ACC112 (cell line): ENCODE results near the gene UGT2B17.
"Not testable (repeated sequence)": the region's sequence is repeated elsewhere in the genome, so short reads cannot be mapped to it uniquely, and the experiment has no call there.

ENCODE experiments used
- H2AFZ ChIP-seq: fragments of 200-600 bp; sonication (generic); one replicate; pipeline ENCODE4 v1.6.0; 2017; ENCODE audit warnings: antibody characterized with exemption, low read length; ENCODE audit not compliant: unreplicated experiment
- H3K27ac ChIP-seq: fragments of 200-600 bp; sonication (generic); 2 replicates; pipeline ENCODE4 v1.5.1; 2014; ENCODE audit warnings: low read depth, mild to moderate bottlenecking, antibody characterized with exemption, low read length, moderate library complexity
- H3K27me3 ChIP-seq: fragments of 200-600 bp; sonication (generic); 2 replicates; pipeline ENCODE4 v1.6.1; 2014; ENCODE audit warnings: mild to moderate bottlenecking, antibody characterized with exemption, low read length, moderate library complexity, mixed read lengths; ENCODE audit not compliant: insufficient read depth
- H3K36me3 ChIP-seq: fragments of 200-600 bp; sonication (generic); 2 replicates; pipeline ENCODE4 v1.6.1; 2016; ENCODE audit warnings: mild to moderate bottlenecking, antibody characterized with exemption, low read length, moderate library complexity, mixed read lengths; ENCODE audit not compliant: insufficient read depth
- H3K4me1 ChIP-seq: fragments of 200-600 bp; sonication (generic); one replicate; pipeline ENCODE4 v1.6.1; 2016; ENCODE audit warnings: low read length, mixed read lengths; ENCODE audit not compliant: insufficient read depth, unreplicated experiment, control insufficient read depth
- H3K4me3 ChIP-seq: fragments of 200-600 bp; sonication (generic); 2 replicates; pipeline ENCODE4 v1.5.1; 2014; ENCODE audit warnings: mild to moderate bottlenecking, low read depth, low read length
- H3K79me2 ChIP-seq: fragments of 200-600 bp; sonication (generic); one replicate; pipeline ENCODE4 v1.6.0; 2016; ENCODE audit warnings: low read length; ENCODE audit not compliant: control insufficient read depth, unreplicated experiment, insufficient read depth

The UGT2B17 gene

DNA sequence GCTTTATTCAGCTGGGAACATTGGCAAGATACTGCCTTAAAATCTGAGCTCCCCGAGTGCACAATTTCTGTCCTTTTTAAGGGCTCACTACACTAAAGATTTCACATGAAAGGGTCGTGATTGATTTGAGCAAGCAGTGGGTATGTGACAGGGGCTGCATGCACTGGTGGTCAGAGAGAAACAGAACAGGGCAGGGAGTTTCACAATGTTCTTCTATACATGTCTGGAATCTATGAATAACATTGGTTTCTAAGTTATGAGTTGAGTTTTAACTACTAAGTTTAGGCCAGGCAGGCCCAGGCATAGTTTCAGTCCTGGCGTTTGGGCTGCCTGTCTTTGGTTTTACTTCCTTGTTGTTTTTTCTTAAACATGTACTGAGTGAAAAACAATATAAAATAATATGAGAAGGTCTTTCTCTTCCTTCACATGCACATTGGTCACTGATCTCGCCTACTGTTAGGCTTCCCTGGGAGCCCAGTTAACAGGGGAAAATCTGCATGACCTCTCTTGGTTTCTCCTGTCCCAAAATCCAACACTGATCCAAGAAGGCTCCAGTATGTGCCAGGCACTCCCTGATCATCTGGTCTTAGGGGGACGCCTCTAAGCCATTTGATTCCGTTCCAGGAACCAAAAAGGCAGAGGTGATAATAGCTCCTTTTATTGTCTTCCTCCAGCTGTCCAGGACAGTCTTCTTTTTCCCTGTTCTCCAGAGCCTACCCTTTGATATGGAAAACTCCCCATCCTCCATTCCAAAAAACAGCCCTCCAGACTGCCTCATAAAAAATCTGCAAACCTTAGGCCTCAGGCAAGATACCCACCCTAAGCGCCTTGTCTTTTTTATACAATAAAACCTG is at the start of gene UGT2B17:
TSS of gene UGT2B17 (minus strand) at position 51 of the 854 bp plus-strand sequence. CDS start 7,838 bp downstream, outside the sequence.
- Histone ChIP-seq H3K27ac (no peak within 1 kb of the TSS), H3K79me2 (no peaks in the 10 kb centered on the region), H3K4me3 (no peak within 1 kb of the TSS)

GRCh38 chr4:68622731-68623130 is 46.6 kb upstream of the UGT2B17 start:
- not testable (repeated sequence) for H3K79me2 ChIP-seq, H3K4me1 ChIP-seq, H3K27ac ChIP-seq, H3K36me3 ChIP-seq, H2AFZ ChIP-seq, H3K4me3 ChIP-seq, H3K27me3 ChIP-seq

More for the DNA sequence above, at the start of gene UGT2B17:
- no peaks in the 10 kb centered on the region for H3K4me1 ChIP-seq
- no peak within 1 kb of the TSS for H2AFZ ChIP-seq
- no peaks in the 10 kb centered on the region for H3K27me3 ChIP-seq
- no peaks in the 10 kb centered on the region for H3K36me3 ChIP-seq

DNA sequence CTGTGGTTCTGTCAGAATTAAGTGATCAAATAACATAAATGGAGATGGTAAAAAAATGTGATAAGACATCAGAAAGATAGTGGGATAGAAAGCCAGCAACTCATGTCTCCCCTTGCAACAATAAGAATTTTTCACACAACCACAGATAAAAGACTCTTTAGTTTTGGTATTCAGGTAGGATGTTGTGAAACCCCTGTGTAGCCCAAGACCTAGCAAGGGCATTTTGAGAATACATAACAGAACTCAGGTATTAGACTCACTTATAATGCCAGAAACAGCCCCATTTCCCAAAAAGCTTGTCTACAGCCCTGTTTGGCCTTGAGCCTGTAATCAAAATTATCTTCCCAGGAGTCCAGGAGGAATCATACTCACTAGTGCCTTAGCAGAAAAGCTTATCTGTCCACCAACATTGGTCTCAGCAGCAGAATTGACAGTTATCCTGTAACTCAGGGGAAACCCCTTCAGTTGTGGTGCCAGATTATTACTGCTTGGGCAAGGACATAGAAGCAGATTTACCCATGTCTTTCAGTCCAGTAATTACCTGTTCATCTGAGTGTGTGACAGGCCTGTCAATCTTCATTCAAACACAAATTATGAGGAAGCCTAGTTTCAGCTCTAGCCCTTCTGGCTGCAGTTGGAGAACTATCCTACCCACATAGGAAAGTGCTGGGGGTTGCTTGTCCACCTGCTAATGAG is 41.0 kb upstream of the UGT2B17 start:
- H3K36me3 ChIP-seq: no peaks in the 10 kb centered on the region
- no peaks in the 10 kb centered on the region for H3K4me1 ChIP-seq
- H3K79me2 ChIP-seq: no peaks in the 10 kb centered on the region
- no peak overlapping the region for H2AFZ ChIP-seq
- H3K27ac ChIP-seq: no peak overlapping the region
- H3K4me3 ChIP-seq: no peak overlapping the region
- 0 out of 2 replicates have a peak, but pooled peaks cover 2% of the 10 kb centered on the region for H3K27me3 ChIP-seq

DNA sequence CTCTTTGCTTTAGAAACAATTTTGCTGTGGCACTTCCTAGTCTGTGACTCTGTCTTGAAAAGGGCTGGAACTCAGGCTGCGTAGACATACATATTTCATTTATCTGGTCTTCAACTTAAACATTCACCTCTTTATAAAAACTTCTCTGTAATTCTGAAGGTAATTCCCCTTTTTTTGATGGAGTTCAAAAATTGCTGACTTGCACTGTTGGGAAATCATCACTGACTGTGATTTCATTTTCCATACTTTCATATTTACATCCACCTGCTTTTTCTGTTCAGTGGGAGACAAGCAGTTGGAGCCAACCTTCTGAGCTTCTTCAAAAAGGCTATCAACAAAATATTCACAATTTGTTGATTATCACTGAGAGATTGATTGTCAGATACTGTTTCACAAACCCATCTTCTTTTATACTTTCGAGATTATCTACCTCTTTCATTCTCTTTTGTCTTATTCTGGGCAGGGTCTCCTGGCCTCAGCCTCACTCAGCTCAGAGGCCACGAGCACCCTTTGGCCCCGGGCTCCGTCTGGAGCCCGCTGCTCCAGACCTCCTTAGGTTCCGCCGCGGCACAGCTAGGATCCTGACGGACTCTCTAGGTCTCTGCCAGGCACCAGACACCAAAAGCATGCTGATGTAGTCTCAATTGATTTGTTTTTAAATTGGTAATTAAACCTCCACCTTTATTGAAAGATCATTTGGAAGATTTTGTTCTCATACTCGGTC is 39.7 kb upstream of the UGT2B17 start:
- H3K27ac ChIP-seq: no peak overlapping the region
- 0 out of 2 replicates have a peak, but pooled peaks cover 2% of the 10 kb centered on the region for H3K27me3 ChIP-seq
- no peak overlapping the region for H3K4me3 ChIP-seq

DNA sequence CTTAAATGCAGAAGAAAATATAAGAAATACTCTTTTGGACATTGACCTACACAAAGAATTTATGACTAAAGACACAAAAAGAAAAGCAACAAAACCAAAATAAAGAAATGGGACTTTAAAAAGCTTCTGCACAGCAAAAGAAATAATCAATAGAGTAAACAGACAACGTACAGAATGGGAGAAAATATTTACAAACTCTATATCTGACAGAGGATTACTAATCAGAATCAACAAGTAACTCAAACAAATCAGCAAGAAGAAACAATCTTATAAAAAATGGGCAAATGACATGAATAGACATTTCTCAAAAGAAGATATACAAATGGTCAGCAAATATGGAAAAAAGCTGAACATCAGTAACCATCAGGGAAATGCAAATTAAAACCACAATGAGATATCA is 37.6 kb upstream of the UGT2B17 start:
- Histone ChIP-seq H3K79me2 (no peaks in the 10 kb centered on the region), H3K4me3 (no peak overlapping the region), H2AFZ (no peak overlapping the region), H3K27ac (no peak overlapping the region), H3K36me3 (no peaks in the 10 kb centered on the region), H3K27me3 (0 out of 2 replicates have a peak, but pooled peaks cover 2% of the 10 kb centered on the region), H3K4me1 (no peaks in the 10 kb centered on the region)

More for the DNA sequence above, 39.7 kb upstream of the UGT2B17 start:
- H2AFZ ChIP-seq: no peak overlapping the region
- H3K36me3 ChIP-seq: no peaks in the 10 kb centered on the region
- H3K4me1 ChIP-seq: no peaks in the 10 kb centered on the region
- H3K79me2 ChIP-seq: no peaks in the 10 kb centered on the region

- Histone ChIP-seq H3K4me1 (no peaks in the 10 kb centered on the region), H3K36me3 (no peaks in the 10 kb centered on the region), H2AFZ (no peak overlapping the region), H3K27me3 (no peaks in the 10 kb centered on the region), H3K27ac (no peak overlapping the region), H3K79me2 (no peaks in the 10 kb centered on the region), H3K4me3 (no peak overlapping the region)
Measured at GRCh38 chr4:68606240-68606639, 30.1 kb upstream of the UGT2B17 start.

- Histone ChIP-seq H3K4me3 (no peak overlapping the region), H3K27me3 (no peaks in the 10 kb centered on the region), H2AFZ (no peak overlapping the region), H3K36me3 (no peaks in the 10 kb centered on the region), H3K79me2 (no peaks in the 10 kb centered on the region), H3K27ac (no peak overlapping the region), H3K4me1 (no peaks in the 10 kb centered on the region)
Measured at GRCh38 chr4:68599150-68599549, 23.0 kb upstream of the UGT2B17 start.

DNA sequence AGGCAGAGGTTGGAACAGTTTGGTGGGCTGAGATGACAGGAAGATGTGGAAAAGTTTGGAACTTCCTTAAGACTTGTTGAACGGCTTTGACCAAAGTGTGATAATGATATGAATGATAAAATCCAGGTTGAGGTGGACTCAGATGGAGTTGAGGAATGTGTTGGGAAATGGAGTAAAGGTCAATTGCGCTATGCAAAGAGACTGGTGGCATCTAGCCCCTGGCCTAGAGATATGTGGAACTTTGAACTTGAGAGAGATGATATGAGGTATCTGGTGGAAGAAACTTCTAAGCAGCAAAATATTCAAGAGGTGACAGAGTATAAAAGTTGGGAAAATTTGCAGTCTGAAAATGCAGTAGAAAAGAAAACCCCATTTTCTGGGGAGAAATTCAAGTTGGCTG is 21.4 kb upstream of the UGT2B17 start:
- Histone ChIP-seq H3K4me1 (no peaks in the 10 kb centered on the region), H3K4me3 (no peak overlapping the region), H3K36me3 (no peaks in the 10 kb centered on the region), H3K27ac (no peak overlapping the region), H3K27me3 (no peaks in the 10 kb centered on the region), H2AFZ (no peak overlapping the region), H3K79me2 (no peaks in the 10 kb centered on the region)

DNA sequence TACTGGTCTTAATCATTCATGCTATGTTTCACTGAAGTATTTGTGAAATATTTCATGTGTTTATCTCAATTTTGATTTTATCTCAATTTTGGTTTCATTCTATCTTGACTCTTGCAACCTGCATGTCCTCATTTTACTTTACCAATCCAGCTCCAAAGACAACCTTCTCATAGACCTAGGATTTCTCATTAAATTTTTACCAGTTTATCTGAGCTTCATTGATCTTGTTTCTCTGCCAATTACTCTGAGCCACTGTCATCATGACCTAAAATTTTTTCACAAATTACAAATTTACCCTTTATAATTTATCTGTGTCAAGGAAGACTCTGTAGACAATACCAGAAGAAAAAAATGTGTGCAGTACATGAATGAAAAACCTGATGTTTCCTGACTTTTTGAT is 18.6 kb upstream of the UGT2B17 start:
- H3K4me3 ChIP-seq: no peak overlapping the region
- H3K27me3 ChIP-seq: no peaks in the 10 kb centered on the region
- no peaks in the 10 kb centered on the region for H3K36me3 ChIP-seq
- H3K79me2 ChIP-seq: no peaks in the 10 kb centered on the region
- no peak overlapping the region for H2AFZ ChIP-seq
- H3K4me1 ChIP-seq: no peaks in the 10 kb centered on the region
- H3K27ac ChIP-seq: no peak overlapping the region

- no peaks in the 10 kb centered on the region for H3K4me1 ChIP-seq
- no peaks in the 10 kb centered on the region for H3K79me2 ChIP-seq
- no peaks in the 10 kb centered on the region for H3K36me3 ChIP-seq
- H3K27ac ChIP-seq: no peak overlapping the region
- H3K27me3 ChIP-seq: no peaks in the 10 kb centered on the region
- H2AFZ ChIP-seq: no peak overlapping the region
- no peak overlapping the region for H3K4me3 ChIP-seq
Measured at GRCh38 chr4:68593112-68593511, 17.0 kb upstream of the UGT2B17 start.
